Fibroblast of lung (primary cell): ENCODE data around the gene FOXD3.

ENCODE experiments used
- EZH2 ChIP-seq: IDR thresholded peaks from 2 replicates; pipeline ENCODE4 v1.5.1; 2012; ENCODE audit warnings: low read length, control low read depth, mild to moderate bottlenecking; ENCODE audit errors: missing control alignments
- TF ChIP-seq, protein P1 (sequence below), 2 donors: IDR thresholded peaks in 1 of 2; conservative IDR thresholded peaks in 1 of 2; 1 replicate in 1 of 2; 2 replicates in 1 of 2; pipeline ENCODE4 v1.5.1; 2011 to 2012; ENCODE audit warnings: low read length in 2 of 2, control low read depth in 1 of 2, inconsistent platforms in 1 of 2, low read depth in 1 of 2, mild to moderate bottlenecking in 1 of 2

DNA sequence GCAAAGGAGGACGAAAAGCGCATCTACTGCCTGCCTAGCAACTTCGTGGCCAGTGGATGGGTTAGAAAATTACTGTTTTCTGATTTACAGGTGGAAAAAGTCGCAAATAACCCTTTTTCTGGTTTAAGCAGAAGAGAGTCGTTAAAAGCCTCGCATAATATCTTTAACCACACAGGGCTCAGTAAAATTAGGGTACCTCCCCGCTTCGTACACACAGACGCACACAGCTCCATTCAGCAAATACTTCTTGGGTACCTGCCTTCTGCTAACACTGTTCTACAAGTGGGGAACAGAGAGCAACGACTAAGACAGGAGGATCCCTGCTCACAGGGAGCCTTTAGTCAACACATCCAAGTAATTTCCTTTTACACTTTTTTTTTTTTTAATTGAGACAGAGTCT is 45.8 kb downstream of the FOXD3 start:
- TF ChIP-seq, protein P1, sequence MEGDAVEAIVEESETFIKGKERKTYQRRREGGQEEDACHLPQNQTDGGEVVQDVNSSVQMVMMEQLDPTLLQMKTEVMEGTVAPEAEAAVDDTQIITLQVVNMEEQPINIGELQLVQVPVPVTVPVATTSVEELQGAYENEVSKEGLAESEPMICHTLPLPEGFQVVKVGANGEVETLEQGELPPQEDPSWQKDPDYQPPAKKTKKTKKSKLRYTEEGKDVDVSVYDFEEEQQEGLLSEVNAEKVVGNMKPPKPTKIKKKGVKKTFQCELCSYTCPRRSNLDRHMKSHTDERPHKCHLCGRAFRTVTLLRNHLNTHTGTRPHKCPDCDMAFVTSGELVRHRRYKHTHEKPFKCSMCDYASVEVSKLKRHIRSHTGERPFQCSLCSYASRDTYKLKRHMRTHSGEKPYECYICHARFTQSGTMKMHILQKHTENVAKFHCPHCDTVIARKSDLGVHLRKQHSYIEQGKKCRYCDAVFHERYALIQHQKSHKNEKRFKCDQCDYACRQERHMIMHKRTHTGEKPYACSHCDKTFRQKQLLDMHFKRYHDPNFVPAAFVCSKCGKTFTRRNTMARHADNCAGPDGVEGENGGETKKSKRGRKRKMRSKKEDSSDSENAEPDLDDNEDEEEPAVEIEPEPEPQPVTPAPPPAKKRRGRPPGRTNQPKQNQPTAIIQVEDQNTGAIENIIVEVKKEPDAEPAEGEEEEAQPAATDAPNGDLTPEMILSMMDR (conservative IDR thresholded peaks at IDR 0.05 in 1 of 2, IDR thresholded peaks at IDR 0.05 in 1 of 2; ENCODE audit: low read depth in 1 of 2, low read length in 2 of 2) = no peak
- no peak for TF ChIP-seq EZH2
